SU-DHL-6 (cell line): ENCODE measurements around the gene KIF17.

ENCODE experiments used
- H2AFZ ChIP-seq: fragments of 200-600 bp; sonication (generic); 2 replicates; pipeline ENCODE4 v1.6.1; 2014; ENCODE audit warnings: low read depth, mild to moderate bottlenecking, moderate library complexity, mixed read lengths, antibody characterized with exemption, low read length; ENCODE audit not compliant: severe bottlenecking
- H3F3A ChIP-seq: fragments of 200-600 bp; shearing (Covaris generic); 2 replicates; pipeline ENCODE4 v1.6.0; 2016; ENCODE audit warnings: antibody characterized with exemption, mild to moderate bottlenecking; ENCODE audit not compliant: insufficient read depth
- H3K27ac ChIP-seq: fragments of 200-600 bp; sonication (generic); 2 replicates; pipeline ENCODE4 v1.5.1; 2016; ENCODE audit warnings: low read depth, mild to moderate bottlenecking, low read length, moderate library complexity, mixed read lengths
- H3K27me3 ChIP-seq: fragments of 200-600 bp; sonication (generic), shearing (Covaris generic); 2 replicates; pipeline ENCODE4 v1.6.0; 2014; ENCODE audit warnings: mild to moderate bottlenecking, low read length
- H3K36me3 ChIP-seq: fragments of 200-600 bp; sonication (generic); 2 replicates; pipeline ENCODE4 v1.6.1; 2014; ENCODE audit warnings: mild to moderate bottlenecking, low read length, mixed read lengths
- H3K4me2 ChIP-seq: fragments of 300-600, 200-600 bp; shearing (Covaris generic), sonication (generic); 2 replicates; pipeline ENCODE4 v1.6.0; 2014; ENCODE audit warnings: low read length, low read depth, mild to moderate bottlenecking; ENCODE audit not compliant: poor library complexity, severe bottlenecking
- H3K4me3 ChIP-seq: fragments of 200-600 bp; sonication (generic); 2 replicates; pipeline ENCODE4 v1.5.1; 2014; ENCODE audit warnings: antibody characterized with exemption, low read length, mild to moderate bottlenecking, mixed read lengths; ENCODE audit not compliant: insufficient read depth, poor library complexity, severe bottlenecking
- H3K79me2 ChIP-seq: fragments of 200-600 bp; sonication (generic); 2 replicates; pipeline ENCODE4 v1.6.1; 2014; ENCODE audit warnings: mild to moderate bottlenecking, low read length, moderate library complexity; ENCODE audit not compliant: insufficient read depth
- H3K9ac ChIP-seq: fragments of 200-600 bp; sonication (generic); 2 replicates; pipeline ENCODE4 v1.7.0; 2014; ENCODE audit warnings: mild to moderate bottlenecking, low read length
- H3K9me2 ChIP-seq: fragments of 200-600 bp; sonication (generic); replicated peaks from 2 replicates; pipeline ENCODE4 v1.6.1; 2014; ENCODE audit warnings: low read length; ENCODE audit not compliant: insufficient read depth
- H3K9me3 ChIP-seq: fragments of 200-600 bp; sonication (generic); 2 replicates; pipeline ENCODE4 v1.6.1; 2014; ENCODE audit warnings: low read length, mixed read lengths; ENCODE audit not compliant: insufficient read depth
- H4K20me1 ChIP-seq: fragments of 200-600 bp; sonication (generic); 2 replicates; pipeline ENCODE4 v1.6.1; 2014; ENCODE audit warnings: low read depth, mild to moderate bottlenecking, antibody characterized with exemption, low read length, moderate library complexity, mixed read lengths
- CTCF ChIP-seq: fragments of 200-600 bp; sonication (generic); IDR thresholded peaks from one replicate; pipeline ENCODE4 v1.5.1; 2017; ENCODE audit warnings: antibody characterized with exemption, mild to moderate bottlenecking, low read length, moderate library complexity; ENCODE audit not compliant: insufficient read depth, poor library complexity, severe bottlenecking
- EZH2phosphoT487 ChIP-seq: fragments of 200-600 bp; sonication (generic), shearing (Covaris generic); conservative IDR thresholded peaks from 2 replicates; pipeline ENCODE4 v1.6.1; 2018; ENCODE audit warnings: mild to moderate bottlenecking, antibody characterized with exemption, low read length, moderate library complexity, mixed read lengths

The KIF17 gene

GRCh38 chr1:20696397-20697333, 21.1 kb downstream of the KIF17 start:
- H3K9ac ChIP-seq, result peak overlapping the region; percentile 76
- H3K79me2 ChIP-seq, result no peaks in the 10 kb centered on the region
- H3K27ac ChIP-seq, result no peak overlapping the region
- H3K9me3 ChIP-seq, result no peaks in the 10 kb centered on the region
- H3F3A ChIP-seq, result no peaks in the 10 kb centered on the region
- no peak for TF ChIP-seq EZH2phosphoT487
- TF ChIP-seq CTCF, result peak; percentile 70
- H2AFZ ChIP-seq, result peak overlapping the region; percentile 100
- no peaks in the 10 kb centered on the region for H3K9me2 ChIP-seq
- H4K20me1 ChIP-seq, result no peaks in the 10 kb centered on the region
- H3K27me3 ChIP-seq, result no peaks in the 10 kb centered on the region
- no peaks in the 10 kb centered on the region for H3K36me3 ChIP-seq
- H3K4me2 ChIP-seq, result peak overlapping the region; percentile 93
- H3K4me3 ChIP-seq, result peak overlapping the region; percentile 67

GRCh38 chr1:20695515-20695914, 22.3 kb downstream of the KIF17 start:
- H3K27ac ChIP-seq, result no peak overlapping the region
- H3K79me2 ChIP-seq, result no peaks in the 10 kb centered on the region
- H3K9me2 ChIP-seq, result no peaks in the 10 kb centered on the region
- no peak for TF ChIP-seq CTCF
- H3K4me2 ChIP-seq, result no peak overlapping the region
- no peak overlapping the region for H3K4me3 ChIP-seq
- no peak overlapping the region for H2AFZ ChIP-seq
- H3K36me3 ChIP-seq, result no peaks in the 10 kb centered on the region
- H3K9ac ChIP-seq, result no peak overlapping the region
- no peaks in the 10 kb centered on the region for H3K9me3 ChIP-seq
- no peaks in the 10 kb centered on the region for H4K20me1 ChIP-seq
- no peaks in the 10 kb centered on the region for H3F3A ChIP-seq
- H3K27me3 ChIP-seq, result no peaks in the 10 kb centered on the region

- Histone ChIP-seq H3K9me2 (no peaks in the 10 kb centered on the region), H3K4me2 (no peak overlapping the region), H3F3A (no peaks in the 10 kb centered on the region), H3K27ac (no peak overlapping the region), H3K4me3 (no peak overlapping the region), H3K79me2 (no peaks in the 10 kb centered on the region), H3K9me3 (no peaks in the 10 kb centered on the region), H2AFZ (no peak overlapping the region), H4K20me1 (no peaks in the 10 kb centered on the region), H3K36me3 (no peaks in the 10 kb centered on the region), H3K9ac (no peak overlapping the region), H3K27me3 (no peaks in the 10 kb centered on the region)
- TF ChIP-seq EZH2phosphoT487, result no peak
These were observed 24.2 kb downstream of the KIF17 start for GRCh38 chr1:20693623-20694022.

GRCh38 chr1:20691872-20692271, 25.9 kb downstream of the KIF17 start:
- Histone ChIP-seq H3K4me2 (no peak overlapping the region), H3K9me2 (no peaks in the 10 kb centered on the region), H4K20me1 (no peaks in the 10 kb centered on the region), H3K27ac (no peak overlapping the region), H3F3A (no peaks in the 10 kb centered on the region), H3K79me2 (no peaks in the 10 kb centered on the region), H3K36me3 (no peaks in the 10 kb centered on the region), H3K27me3 (no peaks in the 10 kb centered on the region), H3K9ac (no peak overlapping the region), H3K4me3 (no peak overlapping the region), H3K9me3 (no peaks in the 10 kb centered on the region), H2AFZ (no peak overlapping the region)
- TF ChIP-seq CTCF (no peak), EZH2phosphoT487 (no peak)
